Measurements from ENCODE around the gene SLC2A4.
A peak's percentile ranks its signal among the peaks of the same experiment; 100 is the strongest.

The SLC2A4 gene

DNA sequence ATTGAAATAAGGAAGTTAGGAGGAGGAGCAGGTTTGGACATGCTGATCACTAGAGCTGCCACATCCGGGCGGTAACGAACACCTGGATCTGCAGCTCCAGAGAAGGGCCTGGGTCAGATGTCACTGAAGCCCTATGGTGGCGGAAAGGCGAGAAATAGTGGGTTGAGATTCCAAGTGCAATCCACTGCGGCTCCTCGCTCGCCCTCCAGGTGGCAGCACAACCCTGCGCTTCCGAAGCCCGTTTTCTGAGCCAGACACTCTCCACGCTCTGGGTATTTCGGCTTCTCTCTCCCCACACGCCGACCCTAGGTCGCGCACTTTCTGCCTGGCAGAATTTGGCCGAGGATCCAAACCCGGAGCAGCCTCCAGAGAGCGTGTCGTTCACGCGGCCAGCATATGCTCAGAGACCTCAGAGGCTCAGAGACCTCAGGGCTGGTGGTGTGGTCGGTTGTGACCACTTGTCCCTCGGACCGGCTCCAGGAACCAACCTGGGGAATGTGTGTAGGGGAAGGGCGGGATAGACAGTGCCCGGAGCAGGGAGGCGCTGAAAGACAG is 922 bp upstream of the SLC2A4 start:
- peak; percentile 89 for DNase-seq

DNA sequence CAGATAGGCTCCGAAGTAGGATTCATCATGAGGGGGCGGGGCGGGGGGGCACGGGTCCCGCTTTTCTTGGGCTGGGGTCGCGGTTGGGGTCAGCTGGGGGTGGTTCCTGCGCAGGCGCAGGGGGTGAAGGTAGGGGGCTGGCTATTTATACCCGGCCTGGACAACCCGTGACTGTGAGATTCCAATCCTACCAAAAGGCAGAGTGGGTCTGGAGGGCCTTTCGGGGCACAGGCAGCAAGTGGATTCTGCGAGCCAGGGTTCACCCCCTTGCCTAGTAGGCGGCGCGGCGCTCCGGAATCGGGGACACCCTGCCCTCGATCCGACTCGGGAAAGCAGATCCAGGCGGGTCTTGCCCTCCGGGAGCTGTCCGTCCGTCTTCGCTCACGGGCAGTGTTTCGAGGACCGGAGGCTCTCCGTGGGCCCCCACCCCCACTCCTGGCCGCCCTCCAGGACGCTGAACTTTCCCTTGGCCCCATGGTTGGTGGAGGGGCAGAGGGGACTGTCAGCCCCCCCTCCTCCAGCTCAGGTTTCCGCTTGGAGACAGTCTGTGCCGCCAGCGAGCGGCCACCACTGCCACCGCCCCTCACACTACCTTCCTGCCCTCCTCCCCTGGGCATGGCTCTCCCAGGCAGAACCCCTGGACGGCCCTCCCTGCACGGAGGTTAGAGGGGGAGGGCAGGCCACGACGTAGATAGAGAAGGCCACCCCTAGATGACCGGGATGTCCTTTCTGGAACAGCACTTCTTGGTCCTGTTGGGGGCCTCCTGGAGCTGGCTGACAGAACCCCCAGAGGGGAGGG is 634 bp downstream of the SLC2A4 start:
- peak; percentile 31 for DNase-seq

DNA sequence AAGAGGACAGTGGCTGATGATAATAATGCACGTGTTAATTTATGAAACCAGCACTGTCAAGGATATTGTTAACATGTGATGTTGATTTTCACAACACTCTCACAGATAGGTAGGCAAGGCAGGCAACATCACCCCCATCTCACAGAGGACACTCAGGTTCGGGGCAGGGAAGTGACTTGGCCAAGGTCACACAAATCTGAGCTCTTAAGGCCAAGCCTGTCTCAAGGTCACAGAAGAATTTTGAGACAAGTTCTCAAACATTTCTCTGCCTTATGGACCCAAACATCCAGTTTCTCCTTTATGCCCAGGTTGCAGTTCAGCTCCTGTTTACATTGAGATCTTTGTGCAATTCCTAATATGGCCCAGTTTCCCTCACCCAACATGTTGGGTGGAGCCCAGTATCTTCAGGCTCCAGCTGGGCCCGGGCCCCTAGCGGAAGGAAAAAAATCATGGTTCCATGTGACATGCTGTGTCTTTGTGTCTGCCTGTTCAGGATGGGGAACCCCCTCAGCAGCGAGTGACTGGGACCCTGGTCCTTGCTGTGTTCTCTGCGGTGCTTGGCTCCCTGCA is 1.3 kb downstream of the SLC2A4 start:
- no peak for DNase-seq

DNA sequence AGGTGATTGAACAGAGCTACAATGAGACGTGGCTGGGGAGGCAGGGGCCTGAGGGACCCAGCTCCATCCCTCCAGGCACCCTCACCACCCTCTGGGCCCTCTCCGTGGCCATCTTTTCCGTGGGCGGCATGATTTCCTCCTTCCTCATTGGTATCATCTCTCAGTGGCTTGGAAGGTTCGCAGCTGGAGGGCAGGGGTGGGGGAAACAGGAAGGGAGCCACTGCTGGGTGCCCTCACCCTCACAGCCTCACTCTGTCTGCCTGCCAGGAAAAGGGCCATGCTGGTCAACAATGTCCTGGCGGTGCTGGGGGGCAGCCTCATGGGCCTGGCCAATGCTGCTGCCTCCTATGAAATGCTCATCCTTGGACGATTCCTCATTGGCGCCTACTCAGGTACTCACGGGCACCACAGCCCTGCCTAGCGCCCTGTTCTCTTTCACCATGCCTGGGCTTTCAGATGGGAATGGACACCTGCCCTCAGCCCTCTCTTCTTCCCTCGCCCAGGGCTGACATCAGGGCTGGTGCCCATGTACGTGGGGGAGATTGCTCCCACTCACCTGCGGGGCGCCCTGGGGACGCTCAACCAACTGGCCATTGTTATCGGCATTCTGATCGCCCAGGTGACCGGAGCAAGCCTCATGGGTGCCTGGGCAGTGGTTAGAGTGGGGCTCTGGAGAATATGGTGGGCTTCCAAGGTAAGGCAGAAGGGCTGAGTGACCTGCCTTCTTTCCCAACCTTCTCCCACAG is 2.1 kb downstream of the SLC2A4 start:
- no peak for DNase-seq

DNA sequence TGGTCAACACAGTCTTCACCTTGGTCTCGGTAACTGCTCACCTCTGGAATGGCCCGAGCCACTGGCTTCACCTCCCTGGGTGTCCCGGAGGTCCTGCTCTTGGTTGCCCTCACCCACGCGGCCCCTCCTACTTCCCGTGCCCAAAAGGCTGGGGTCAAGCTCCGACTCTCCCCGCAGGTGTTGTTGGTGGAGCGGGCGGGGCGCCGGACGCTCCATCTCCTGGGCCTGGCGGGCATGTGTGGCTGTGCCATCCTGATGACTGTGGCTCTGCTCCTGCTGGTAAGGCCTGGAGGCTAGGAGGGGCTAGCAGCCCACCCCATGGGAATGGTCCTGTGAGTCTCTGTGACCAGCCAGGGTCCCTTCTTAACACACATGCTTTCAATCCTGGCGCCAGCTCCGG is 3.4 kb downstream of the SLC2A4 start:
- DNase-seq = no peak

DNA sequence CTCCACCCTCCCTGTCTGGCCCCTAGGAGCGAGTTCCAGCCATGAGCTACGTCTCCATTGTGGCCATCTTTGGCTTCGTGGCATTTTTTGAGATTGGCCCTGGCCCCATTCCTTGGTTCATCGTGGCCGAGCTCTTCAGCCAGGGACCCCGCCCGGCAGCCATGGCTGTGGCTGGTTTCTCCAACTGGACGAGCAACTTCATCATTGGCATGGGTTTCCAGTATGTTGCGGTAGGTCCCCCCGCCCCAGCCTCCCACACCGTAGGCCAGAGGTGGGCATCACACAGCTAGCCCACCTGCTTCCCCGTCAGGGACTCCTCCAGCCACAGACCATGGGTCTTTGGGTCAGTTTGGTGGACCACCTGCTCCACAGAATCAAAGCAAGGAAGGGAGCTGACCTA is 4.2 kb downstream of the SLC2A4 start:
- DNase-seq = no peak

DNA sequence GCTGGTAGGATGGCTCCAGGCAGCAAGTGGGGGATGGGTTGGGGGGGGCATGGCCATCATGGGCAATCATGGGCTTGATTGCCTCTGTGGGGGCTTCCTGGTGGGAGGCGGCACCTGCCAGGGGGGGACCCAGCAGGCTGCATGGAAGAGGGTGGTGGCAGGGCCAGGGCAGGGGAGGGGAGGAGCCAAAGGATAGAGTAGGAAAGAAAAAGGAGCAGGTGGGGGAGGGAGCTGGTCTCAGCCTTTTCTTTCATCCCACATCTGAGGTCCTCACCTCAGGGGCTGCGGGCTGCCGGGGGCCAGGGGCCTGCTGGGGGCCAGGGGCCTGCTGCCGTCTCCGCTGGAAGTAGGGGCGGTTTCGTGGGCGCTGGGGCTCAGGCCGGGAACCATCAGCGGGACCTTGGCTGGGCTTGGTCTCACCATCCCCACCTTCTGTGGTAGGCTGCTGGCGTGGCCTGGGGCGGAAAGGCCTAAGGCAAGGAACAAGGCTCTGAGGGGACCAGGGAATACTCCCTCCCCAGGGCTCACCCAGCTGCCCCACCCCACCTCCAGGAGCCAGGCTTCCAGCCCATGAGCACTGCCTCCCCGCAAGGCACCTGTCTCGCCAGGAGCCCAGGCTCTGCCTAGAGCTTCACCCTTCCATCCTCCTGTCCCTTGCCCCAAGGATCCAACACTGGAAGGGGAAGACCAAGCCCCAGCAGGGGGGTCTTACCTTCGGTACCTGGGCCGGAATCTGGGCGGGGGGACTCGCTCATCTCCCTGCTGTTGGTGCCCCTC is 7.9 kb downstream of the SLC2A4 start:
- DNase-seq = no peak

DNA sequence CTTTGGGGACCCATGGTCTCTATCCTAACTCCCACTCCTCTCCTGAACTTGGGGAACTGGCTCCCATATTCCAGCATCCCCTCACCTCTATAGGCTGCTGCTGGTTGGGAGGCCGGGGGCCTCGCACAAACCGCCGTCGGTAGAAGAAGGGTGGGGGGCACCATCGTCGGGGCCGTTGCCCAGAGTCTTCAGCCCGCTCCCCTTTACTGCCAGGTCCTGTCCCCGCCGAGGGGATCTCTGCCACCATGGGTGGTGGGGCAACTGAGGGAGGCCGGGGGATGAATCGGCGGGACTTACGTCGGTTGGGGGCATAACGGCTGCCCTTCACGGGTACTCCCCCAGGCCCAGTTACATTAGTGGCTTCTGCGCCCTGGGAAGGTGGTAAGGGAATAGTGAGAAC is 8.6 kb downstream of the SLC2A4 start:
- DNase-seq = no peak

DNA sequence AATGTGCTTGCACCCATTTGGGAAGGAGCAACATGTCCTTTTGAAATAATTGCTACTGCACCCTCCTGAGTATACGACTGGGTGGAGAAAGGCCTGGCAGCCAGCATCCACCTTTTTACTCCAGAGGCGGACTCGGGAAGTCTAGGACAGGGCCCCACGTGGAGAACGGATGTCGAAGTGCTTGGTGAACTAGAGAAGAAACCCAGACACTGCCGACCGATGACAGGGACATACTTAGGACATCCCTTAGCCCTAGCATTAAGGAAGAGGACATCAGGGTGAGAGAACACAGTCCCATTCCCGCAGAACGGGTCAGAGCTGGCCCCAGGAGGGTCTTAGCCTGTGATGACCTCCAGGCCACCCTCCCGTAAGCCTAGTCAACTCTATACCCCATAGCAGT is 9.2 kb downstream of the SLC2A4 start:
- DNase-seq = no peak

DNA sequence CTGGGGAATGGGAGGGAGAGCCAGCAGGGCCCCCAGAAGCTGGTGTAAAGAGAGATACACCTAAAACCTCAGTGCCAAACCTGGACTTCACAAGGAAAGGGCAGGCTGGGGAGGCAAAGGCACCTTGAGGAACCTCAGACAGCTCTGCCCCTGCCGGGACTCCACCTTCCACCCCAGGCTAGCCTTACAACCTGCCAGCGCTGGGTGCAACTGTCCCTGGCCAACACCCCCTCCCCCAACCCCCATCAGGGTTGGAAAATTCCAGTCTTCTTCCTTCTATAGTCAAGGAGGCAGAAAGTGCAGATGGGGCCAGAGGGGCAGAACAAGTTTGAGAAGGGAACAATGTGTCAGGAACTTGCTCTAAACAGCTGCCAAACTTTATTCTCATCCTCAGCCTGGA is 10.7 kb downstream of the SLC2A4 start:
- no peak for DNase-seq

DNA sequence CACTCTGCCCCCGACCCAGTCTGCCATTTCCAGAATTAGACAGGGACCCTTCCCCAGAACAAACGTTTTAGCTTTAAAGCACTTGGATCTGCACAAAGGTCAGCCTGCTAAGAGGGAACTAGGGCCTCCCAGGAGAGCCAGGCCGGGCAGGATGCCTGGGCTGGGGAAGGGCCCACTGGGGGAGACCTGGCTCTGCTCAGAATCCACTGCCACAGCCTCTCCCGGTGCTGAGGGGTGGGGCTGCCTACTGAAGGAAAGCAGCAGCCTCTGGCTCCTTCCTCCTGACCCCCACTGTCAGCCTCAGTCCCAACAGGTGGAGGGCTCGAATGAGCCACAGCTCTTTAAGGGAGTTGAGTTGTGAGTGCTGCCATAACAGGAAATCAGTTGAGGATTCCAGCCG is 11.2 kb downstream of the SLC2A4 start:
- DNase-seq = no peak

DNA sequence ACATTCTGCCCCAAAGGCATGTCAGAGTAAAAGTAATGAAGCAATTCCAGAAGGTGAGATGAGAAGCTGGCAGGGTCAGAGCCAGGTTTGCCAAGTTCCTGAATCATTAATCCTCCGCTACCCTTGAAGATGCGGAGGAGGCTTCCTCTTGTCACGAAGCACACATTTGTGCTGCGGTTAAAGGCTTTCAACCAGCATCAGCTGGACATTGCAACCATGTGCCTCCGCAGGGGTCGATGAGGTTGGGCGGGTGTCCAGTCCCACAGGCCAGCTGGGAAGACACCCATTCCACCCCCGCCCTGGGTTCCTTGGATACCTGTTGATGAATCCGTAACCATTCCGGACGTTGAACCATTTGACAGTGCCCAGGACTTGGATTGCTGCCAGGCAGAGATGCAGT is 11.6 kb downstream of the SLC2A4 start:
- DNase-seq = no peak

DNA sequence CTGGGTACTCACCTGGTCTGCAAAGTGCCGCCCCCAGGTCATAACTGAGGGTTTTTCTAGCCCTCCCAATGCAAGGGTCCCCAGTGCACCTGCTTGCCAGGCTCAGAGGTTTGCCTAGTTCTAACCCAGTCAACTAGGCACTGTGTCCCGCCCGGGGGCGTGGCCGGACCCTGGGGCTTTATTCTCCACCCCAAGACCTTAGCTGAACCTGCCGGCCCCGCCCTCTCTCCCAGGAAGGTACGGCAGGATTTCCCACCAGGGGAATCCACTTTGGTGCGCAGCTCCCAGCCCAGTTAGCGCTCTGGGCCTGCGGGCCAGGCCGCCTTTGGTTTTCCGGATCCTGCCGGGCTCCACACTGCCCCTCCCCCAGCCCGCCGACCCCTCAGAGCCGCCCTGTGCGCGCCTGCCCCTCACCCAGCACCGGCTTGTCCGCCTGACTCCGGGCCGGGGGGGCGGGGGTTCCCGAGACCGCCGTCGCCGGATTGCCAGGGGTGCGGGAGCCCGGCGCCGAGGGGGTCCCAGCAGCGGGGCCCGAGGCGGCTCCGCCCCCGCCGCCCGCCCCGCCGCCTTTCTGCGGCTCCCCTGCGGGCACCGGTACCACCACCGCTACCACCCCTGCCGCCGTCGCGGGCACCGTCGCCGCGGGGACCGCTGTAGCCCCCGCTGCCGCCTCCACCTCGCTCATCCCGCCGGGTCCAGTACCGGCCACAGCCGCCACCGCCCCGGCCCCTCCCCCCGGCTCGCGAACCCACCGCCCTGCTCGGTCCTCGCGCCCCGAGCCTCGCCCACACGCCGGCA is 12.5 kb downstream of the SLC2A4 start:
- peak; percentile 39 for DNase-seq

DNA sequence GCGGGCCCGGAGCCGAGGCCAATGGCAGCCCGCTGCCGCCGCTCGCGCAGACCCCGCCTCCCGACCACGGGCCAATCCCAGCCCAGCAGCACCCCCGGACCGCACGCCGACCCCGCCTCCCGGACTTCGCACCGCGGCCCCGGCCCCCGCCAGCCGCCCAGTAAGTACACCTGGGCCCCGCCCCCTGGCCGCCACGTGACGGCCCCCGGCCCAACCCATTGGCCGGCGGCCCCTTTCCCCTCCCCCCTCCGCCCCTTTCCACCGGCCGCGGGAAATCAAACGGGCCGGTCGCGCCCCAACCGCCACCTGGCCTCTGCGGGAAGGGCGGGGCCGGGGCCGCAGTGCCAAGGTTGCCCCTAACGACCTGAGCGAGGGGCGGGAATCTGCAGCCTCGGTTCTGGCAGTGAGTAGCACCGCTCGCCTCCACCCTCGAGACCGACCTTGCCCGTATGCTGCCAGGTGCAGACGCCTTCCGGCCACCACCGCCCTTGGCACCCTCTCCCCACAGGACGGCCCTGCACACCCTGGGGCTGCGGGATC is 13.2 kb downstream of the SLC2A4 start, which contains the start of gene YBX2:
Gene YBX2 (minus strand): TSS at position 26 of the 540 bp plus-strand sequence. CDS start 139 bp downstream, outside the sequence.
- DNase-seq = peak; percentile 74

DNA sequence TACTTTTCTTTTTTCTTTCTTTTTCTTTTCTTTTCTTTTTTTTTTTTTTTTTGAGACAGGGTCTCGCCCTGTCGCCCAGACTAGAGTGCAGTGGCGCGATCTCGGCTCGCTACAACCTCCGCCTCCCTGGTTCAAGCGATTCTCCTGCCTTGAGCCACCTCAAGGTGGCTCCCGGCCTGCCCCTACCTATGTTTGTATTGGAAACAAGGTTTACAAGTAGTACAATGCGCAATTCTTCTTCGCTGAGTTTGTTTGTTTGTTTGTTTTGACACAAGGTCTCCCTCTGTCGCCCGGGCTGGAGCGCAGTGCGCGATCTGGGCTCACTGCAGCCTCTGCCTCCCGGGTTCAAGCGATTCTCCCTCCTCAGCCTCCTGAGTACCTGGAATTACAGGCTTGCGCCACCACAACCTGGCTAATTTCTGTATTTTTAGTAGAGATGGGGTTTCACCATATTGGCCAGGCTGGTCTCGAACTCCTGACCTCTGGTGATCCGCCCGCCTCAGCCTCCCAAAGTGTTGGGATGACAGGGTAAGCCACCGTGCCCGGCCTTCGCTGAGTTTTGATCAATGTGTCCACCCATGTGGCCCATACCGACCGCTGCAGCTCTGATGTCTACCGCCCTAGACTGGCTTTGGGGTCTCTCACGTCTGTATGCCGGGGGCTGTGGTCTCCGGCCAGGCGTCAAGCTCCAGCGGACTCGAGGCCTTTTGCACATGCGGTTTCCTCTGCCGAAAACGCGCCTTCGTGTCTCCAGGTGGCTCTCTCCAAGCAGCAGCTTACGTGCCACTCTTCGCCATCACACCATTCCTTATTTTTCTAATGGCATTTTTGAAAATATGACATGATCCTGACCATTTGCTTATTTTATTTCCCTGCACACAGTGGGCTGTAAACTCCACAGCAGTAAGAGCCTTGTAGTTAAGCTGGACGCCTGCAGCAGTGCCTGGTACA is 14.0 kb downstream of the SLC2A4 start:
- DNase-seq = no peak

DNA sequence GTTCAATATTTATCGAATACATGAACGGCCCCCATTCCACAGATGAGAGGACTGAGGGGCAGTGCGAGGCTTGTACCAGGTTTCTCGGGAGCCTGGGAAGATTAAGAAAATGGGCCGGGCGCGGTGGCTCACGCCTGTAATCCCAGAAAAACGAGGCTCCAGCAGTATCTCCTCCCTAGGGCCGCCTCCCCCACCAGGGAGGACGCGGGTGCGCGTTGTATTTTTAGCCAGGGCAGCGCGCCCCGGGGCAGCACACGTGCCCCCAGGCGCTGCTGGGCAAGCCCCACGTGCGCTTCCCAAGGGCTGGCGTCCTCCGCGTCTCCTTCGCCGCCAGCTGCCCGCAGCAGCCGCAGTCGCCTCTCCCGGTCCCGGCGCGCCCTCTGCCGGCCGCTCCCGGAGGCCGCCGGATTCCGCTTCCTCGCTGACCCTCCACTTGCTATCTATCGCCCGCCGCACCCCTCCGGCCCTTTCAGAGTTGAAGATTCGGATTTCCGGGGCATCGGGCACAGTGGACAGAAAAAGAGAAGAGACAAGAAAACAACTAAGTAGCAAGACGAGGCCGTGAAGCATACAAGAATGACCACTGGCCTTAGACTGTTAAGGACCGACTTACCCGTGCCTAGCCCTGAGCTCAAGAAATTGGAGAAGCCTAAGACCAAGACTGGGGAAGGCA is 14.8 kb downstream of the SLC2A4 start:
- DNase-seq = peak; percentile 74

DNA sequence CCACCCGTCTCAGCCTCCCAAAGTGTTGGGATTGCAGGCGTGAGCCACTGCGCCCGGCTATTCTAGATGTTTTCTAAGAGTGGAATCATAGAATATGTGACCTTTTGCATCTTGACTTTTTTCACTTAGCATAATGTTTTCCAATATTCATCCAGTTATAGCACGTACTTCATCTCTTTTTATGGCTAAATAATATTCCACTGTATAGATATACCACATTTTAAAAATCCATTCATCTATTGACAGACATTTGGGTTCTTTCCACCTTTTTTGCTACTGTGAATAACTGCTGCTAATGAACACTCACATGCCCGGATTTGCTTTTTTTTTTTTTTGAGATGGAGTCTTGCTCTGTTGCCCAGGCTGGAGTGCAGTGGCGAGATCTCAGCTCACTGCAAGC is 22.7 kb downstream of the SLC2A4 start:
- DNase-seq = no peak

DNA sequence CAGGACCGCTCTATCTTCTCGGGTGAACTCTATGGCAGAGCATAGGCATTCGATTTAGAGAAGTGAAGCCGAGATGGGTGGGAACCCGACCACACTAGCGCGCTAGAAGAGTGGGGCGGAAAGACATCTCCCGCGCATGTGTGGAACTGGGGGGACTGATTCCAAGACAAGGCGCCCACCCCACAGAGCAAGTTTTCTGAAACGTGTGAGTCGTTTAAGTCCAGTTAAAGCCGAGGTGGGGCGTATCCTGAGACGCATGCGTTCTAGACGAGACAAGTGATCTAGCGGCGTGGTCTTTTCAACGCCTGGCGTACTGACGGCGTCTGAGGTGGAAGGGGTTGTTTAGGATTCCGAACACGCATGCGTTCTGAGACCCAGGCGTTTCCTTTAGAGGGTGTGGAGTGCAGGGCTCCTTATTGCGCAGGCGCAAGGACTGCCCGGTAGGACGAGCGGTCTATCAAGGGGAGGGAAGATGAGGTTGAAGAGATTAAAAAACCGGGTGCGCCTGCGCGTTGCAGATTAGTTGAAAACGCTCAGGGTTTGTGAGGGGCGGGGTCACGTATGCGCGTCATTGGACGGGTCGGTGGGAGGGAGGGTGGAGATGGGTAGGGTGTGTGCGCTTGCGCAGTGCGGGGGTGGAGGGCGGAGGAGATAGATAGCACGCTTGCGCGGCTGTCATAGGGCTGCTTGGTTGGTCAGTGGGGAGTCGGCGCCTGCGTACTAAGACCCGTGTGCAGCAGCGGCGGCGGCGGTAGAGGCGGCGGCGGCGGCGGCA is 25.6 kb downstream of the SLC2A4 start, which contains the start of gene EIF5A:
Gene EIF5A (plus strand): TSS at position 718 of the 775 bp plus-strand sequence. CDS start 2,008 bp downstream, outside the sequence.
- peak; percentile 99 for DNase-seq

Measured in activated T-cell treated with anti-CD3 and anti-CD28 coated beads, Interleukin-2, amount 50 U/mL, for 1 hour (primary cell).